Measurements from ENCODE around the gene KSR2.

The KSR2 gene

GRCh38 chr12:117854339-117855012 lies 114.3 kb downstream of the KSR2 start:
- DNase-seq, result peak; percentile 55

- no peak for DNase-seq
Measured at GRCh38 chr12:117853600-117853999, 115.2 kb downstream of the KSR2 start.

- DNase-seq, result peak; percentile 20
Measured at GRCh38 chr12:117850048-117850447, 118.7 kb downstream of the KSR2 start.

- no peak for DNase-seq
Measured at GRCh38 chr12:117847371-117847770, 121.4 kb downstream of the KSR2 start.

GRCh38 chr12:117845271-117845904 lies 123.4 kb downstream of the KSR2 start:
- DNase-seq, result no peak

- no peak for DNase-seq
Measured at GRCh38 chr12:117844114-117844830, 124.5 kb downstream of the KSR2 start.

GRCh38 chr12:117842630-117843029 lies 126.2 kb downstream of the KSR2 start:
- no peak for DNase-seq

- no peak for DNase-seq
Measured at GRCh38 chr12:117842220-117842619, 126.6 kb downstream of the KSR2 start.

- no peak for DNase-seq
Measured at GRCh38 chr12:117837737-117838050, 131.1 kb downstream of the KSR2 start.

GRCh38 chr12:117836999-117837736 lies 131.6 kb downstream of the KSR2 start:
- DNase-seq, result peak; percentile 78

GRCh38 chr12:117836476-117836875 lies 132.3 kb downstream of the KSR2 start:
- DNase-seq, result no peak

- DNase-seq, result no peak
Measured at GRCh38 chr12:117835156-117835555, 133.6 kb downstream of the KSR2 start.

- DNase-seq, result no peak
Measured at GRCh38 chr12:117832459-117833457, 136.0 kb downstream of the KSR2 start.

- no peak for DNase-seq
Measured at GRCh38 chr12:117830471-117830870, 138.3 kb downstream of the KSR2 start.

GRCh38 chr12:117829108-117829507 lies 139.7 kb downstream of the KSR2 start:
- no peak for DNase-seq

- no peak for DNase-seq
Measured at GRCh38 chr12:117827660-117828059, 141.1 kb downstream of the KSR2 start.

- DNase-seq, result no peak
Measured at GRCh38 chr12:117825827-117826226, 143.0 kb downstream of the KSR2 start.

- no peak for DNase-seq
Measured at GRCh38 chr12:117821480-117822175, 147.2 kb downstream of the KSR2 start.

GRCh38 chr12:117820216-117820907 lies 148.4 kb downstream of the KSR2 start:
- DNase-seq, result no peak

- no peak for DNase-seq
Measured at GRCh38 chr12:117819160-117819559, 149.6 kb downstream of the KSR2 start.

- DNase-seq, result no peak
Measured at GRCh38 chr12:117818400-117818799, 150.4 kb downstream of the KSR2 start.

Measured in activated CD4-positive, alpha-beta T cell treated with anti-CD3 and anti-CD28 coated beads, Interleukin-2, amount 50 U/mL, for 16 hours (primary cell).